ENCODE results near the gene ROPN1L. TPM values are rescaled to one million over a fixed set of nuclear protein-coding genes. Genes with fewer than 3 reads are reported as not detected.
"Not testable (repeated sequence)": the region's sequence is repeated elsewhere in the genome, so short reads cannot be mapped to it uniquely, and the experiment has no call there.

ROPN1L gene
- total and polyA plus RNA-seq, 8 donors = 0.31 to 0.87 (median 0.73) TPM; not detected in 4

GRCh38 chr5:10490927-10491672 lies 49.4 kb downstream of the ROPN1L start:
- TF ChIP-seq POLR2A (IDR thresholded peaks at IDR 0.05) = no peak
- Histone ChIP-seq H3K27ac (no peak overlapping the region), H3K9me3 (peaks cover 4 to 20% (median 15%) of the 10 kb centered on the region in 4 donors), H3K27me3 (no peaks in the 10 kb centered on the region), H3K4me3 (no peak overlapping the region), H3K36me3 (no peaks in the 10 kb centered on the region), H3K4me1 (peaks cover 0 to 12% (median 1%) of the 10 kb centered on the region in 4 donors)
- no peak for DNase-seq
- intact Hi-C loops (cut with DNase I; ENCODE audit: low total_unique reads) = no loop called here
- WGBS, 5 donors = 78 to 85% (median 78%) methylated on average over 10 to 14 of the region's 14 CpGs

- 89 to 97% (median 94%) methylated on average over 9 of the region's 9 CpGs for WGBS, 5 donors
- no peaks in the 10 kb centered on the region for H3K36me3 ChIP-seq
- DNase-seq = no peak
- peaks cover 4 to 20% (median 15%) of the 10 kb centered on the region in 4 donors for H3K9me3 ChIP-seq
- H3K27me3 ChIP-seq = no peaks in the 10 kb centered on the region
- no peak overlapping the region for H3K4me3 ChIP-seq
- TF ChIP-seq EP300 (IDR thresholded peaks at IDR 0.05) (no peak), POLR2AphosphoS5 (IDR thresholded peaks at IDR 0.05) (no peak), POLR2A (IDR thresholded peaks at IDR 0.05) (no peak), CTCF (IDR thresholded peaks at IDR 0.05) (no peak)
- intact Hi-C loops (cut with DNase I; ENCODE audit: low total_unique reads) = no loop called here
- no peak overlapping the region for H3K27ac ChIP-seq
- peaks cover 0 to 7% (median 0%) of the 10 kb centered on the region in 4 donors for H3K4me1 ChIP-seq
Measured at GRCh38 chr5:10491673-10492026, 50.0 kb downstream of the ROPN1L start.

- no peak for TF ChIP-seq EP300 (IDR thresholded peaks at IDR 0.05)
- Histone ChIP-seq H3K27ac (no peak overlapping the region), H3K9me3 (peaks cover 4 to 20% (median 15%) of the 10 kb centered on the region in 4 donors), H3K4me1 (no peaks in the 10 kb centered on the region), H3K36me3 (no peaks in the 10 kb centered on the region), H3K27me3 (no peaks in the 10 kb centered on the region), H3K4me3 (no peak overlapping the region)
- intact Hi-C loops (cut with DNase I; ENCODE audit: low total_unique reads) = no loop called here
- DNase-seq = no peak
- WGBS, 5 donors = 75 to 94% (median 88%) methylated on average over 4 of the region's 4 CpGs
Measured at GRCh38 chr5:10493884-10494283, 52.2 kb downstream of the ROPN1L start.

- DNase-seq; intact Hi-C loops (cut with DNase I; ENCODE audit: low total_unique reads); H3K27ac ChIP-seq; H3K4me1 ChIP-seq; H3K4me3 ChIP-seq; H3K27me3 ChIP-seq; H3K36me3 ChIP-seq: not testable (repeated sequence)
- H3K9me3 ChIP-seq = peaks cover 4 to 20% (median 15%) of the 10 kb centered on the region in 4 donors
- WGBS, 5 donors = 51 to 81% (median 75%) methylated on average over 3 to 6 of the region's 6 CpGs
Measured at GRCh38 chr5:10494497-10494896, 52.8 kb downstream of the ROPN1L start.

GRCh38 chr5:10497554-10497953 lies 55.9 kb downstream of the ROPN1L start:
- DNase-seq = no peak
- intact Hi-C loops (cut with DNase I; ENCODE audit: low total_unique reads) = no loop called here
- Histone ChIP-seq H3K36me3 (no peaks in the 10 kb centered on the region), H3K9me3 (peaks cover 4 to 20% (median 15%) of the 10 kb centered on the region in 4 donors), H3K4me1 (no peaks in the 10 kb centered on the region), H3K4me3 (no peak overlapping the region), H3K27me3 (no peaks in the 10 kb centered on the region), H3K27ac (no peak overlapping the region)
- 58 to 94% (median 73%) methylated on average over 5 of the region's 5 CpGs for WGBS, 5 donors
- TF ChIP-seq EP300 (IDR thresholded peaks at IDR 0.05) (no peak), POLR2A (IDR thresholded peaks at IDR 0.05) (no peak), CTCF (IDR thresholded peaks at IDR 0.05) (no peak), POLR2AphosphoS5 (IDR thresholded peaks at IDR 0.05) (no peak)

GRCh38 chr5:10498350-10498749 lies 56.7 kb downstream of the ROPN1L start:
- Histone ChIP-seq H3K4me1 (no peaks in the 10 kb centered on the region), H3K27ac (no peak overlapping the region), H3K9me3 (peaks cover 4 to 20% (median 15%) of the 10 kb centered on the region in 4 donors), H3K36me3 (no peaks in the 10 kb centered on the region), H3K27me3 (no peaks in the 10 kb centered on the region), H3K4me3 (no peak overlapping the region)
- TF ChIP-seq EP300 (IDR thresholded peaks at IDR 0.05) (no peak), POLR2AphosphoS5 (IDR thresholded peaks at IDR 0.05) (no peak), POLR2A (IDR thresholded peaks at IDR 0.05) (no peak), CTCF (IDR thresholded peaks at IDR 0.05) (no peak)
- 65 to 79% (median 71%) methylated on average over 6 of the region's 6 CpGs for WGBS, 5 donors
- intact Hi-C loops (cut with DNase I; ENCODE audit: low total_unique reads) = no loop called here
- DNase-seq = no peak
